ENCODE data around the gene AKAP1.

DNA sequence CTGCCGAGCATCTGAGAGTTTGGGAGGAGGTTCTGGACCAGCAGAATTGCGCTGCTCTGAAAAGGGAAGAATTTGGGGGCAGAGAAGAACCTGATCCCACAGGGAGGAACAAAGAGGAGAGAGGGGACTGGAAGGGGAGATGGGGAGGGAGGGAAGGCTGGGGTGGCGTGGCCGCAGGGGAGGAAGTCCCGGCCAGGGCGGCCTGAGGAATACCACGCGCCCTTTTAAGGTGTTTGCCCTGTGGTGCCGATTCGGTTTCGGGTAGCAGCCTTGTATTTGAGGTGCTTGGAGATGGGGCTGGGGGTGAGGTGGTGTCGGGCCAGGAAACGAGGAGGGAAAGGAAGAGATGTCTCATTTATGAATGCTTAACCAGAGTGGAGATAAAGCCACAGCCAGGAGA is 51.3 kb downstream of the AKAP1 start:
- TF ChIP-seq, protein P1, sequence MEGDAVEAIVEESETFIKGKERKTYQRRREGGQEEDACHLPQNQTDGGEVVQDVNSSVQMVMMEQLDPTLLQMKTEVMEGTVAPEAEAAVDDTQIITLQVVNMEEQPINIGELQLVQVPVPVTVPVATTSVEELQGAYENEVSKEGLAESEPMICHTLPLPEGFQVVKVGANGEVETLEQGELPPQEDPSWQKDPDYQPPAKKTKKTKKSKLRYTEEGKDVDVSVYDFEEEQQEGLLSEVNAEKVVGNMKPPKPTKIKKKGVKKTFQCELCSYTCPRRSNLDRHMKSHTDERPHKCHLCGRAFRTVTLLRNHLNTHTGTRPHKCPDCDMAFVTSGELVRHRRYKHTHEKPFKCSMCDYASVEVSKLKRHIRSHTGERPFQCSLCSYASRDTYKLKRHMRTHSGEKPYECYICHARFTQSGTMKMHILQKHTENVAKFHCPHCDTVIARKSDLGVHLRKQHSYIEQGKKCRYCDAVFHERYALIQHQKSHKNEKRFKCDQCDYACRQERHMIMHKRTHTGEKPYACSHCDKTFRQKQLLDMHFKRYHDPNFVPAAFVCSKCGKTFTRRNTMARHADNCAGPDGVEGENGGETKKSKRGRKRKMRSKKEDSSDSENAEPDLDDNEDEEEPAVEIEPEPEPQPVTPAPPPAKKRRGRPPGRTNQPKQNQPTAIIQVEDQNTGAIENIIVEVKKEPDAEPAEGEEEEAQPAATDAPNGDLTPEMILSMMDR (conservative IDR thresholded peaks at IDR 0.05), result no peak
- TF ChIP-seq EZH2 (IDR thresholded peaks at IDR 0.05; ENCODE audit: low read depth), result no peak

Measured in PC-9 (cell line).